GM04504 (cell line): ENCODE data around the gene DPY19L1.
"Not testable (repeated sequence)": the region's sequence is repeated elsewhere in the genome, so short reads cannot be mapped to it uniquely, and the experiment has no call there.

Experiments
- DNase-seq: peaks from one replicate; pipeline ENCODE4 v3.0.0-alpha.2; 2012; ENCODE audit warnings: low read depth

DPY19L1 gene

DNA sequence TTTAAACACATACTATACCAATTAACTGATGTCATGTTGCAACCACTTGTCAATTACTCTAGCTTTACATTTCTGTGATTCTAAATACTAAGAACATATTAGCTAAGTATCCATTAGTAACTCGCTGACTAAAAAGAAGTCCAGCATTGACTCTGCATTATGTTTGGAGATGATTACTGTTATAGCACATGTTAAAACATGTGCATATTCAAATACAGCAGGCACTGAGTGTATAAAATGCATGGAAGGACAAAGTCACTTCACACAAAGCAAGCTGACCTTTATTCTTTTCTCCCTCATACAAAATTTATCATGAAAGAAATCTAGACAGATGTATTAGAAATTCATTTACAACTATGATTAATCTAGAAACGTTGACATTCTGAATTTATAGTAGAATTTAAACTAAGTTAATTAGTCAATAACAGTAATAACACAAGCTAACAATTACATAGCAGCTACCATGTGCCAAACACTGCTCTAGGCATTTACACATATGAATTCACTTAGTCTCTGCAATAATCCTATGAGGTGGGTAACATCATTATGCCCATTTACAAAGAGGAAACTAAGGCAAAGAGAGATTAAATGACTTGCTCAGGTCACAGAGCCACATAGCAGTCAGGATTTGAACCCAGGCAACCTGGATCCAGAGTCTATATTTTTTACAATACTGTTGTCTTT, 48.7 kb downstream of the DPY19L1 start:
- DNase-seq: not testable (repeated sequence)

DNA sequence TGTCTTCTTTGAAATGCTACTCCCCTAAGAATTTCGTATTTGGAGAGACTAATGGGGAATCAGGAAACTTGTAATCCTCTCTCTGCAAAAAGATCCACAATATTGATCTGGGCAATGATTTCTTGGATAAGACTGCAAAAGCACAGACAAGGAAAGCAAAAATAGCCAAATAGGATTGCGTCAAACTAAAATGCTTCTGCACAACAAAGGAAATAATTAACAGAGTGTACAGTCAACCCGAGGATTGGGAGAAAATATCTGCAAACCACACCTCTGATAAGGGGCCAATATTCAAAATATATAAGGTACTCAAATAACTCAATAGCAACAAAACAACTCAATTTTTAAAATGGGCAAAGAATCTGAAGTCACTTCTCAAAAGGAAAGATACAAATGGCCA, 52.1 kb downstream of the DPY19L1 start:
- DNase-seq: not testable (repeated sequence)

DNA sequence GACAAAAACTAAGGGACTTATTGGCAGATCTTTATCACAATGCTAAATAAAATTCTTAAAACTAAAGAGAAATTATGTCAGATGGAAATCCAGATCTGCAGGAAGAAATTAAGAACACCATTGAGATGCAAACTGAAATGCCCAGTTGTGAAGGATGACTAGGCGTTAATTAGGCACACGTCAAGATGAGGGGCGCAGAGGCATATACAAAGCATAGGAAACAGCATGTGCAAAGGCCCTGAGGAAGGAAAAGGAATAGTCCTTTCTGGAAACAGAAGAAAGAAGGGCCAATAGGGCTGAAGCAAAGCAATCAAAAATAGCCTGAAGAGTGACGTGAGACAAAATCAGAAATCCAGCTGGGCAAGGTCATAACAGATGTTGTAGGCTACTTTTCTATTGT, 53.1 kb downstream of the DPY19L1 start:
- not testable (repeated sequence) for DNase-seq

DNA sequence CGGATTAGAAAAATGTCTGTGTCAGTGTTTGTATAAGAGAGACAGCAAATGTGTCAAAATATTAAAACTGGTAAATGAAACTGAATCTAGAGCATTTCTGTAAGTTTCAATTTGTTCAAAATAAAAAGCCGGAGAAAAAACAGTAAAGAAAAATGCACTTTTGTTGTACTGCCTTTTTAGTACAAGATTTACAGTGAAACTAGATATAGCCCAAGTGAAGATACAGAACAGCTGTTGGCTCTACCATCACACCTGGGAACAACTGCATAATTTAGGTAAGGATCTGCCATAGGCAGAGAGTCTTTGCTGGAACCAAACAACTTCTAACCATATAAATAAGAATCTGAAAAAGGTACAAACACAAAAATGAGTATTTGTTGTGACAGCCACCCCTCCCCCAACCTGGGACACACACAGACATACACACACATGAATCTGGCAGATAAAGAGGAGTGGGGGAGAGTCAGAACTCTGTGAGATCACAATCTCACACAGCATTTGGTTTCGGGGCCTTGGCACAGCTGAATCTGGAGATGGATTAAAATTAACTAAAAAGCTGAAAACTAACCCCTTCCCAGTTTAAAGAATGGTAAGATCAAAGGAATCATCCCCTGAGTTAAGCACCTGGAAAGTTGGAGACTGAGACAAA, 54.8 kb downstream of the DPY19L1 start:
- DNase-seq: no peak

DNA sequence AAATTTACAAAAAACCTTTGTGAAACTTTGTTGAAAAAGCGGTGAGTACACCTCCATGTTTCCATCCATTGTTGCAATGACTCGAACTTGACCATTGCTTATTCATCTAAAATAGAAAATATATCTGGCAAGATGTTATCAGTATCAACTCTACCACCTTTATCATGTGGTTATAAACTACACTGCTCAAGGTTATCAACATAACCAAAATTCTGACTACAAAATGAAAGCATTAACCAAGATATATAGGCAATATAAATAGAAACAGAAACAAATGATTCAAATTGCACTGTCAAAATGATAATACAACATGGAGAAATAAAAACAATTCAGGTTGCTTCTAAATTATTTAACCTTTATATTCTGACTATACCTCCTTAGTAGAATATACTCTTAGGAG, 58.2 kb downstream of the DPY19L1 start:
- not testable (repeated sequence) for DNase-seq

DNA sequence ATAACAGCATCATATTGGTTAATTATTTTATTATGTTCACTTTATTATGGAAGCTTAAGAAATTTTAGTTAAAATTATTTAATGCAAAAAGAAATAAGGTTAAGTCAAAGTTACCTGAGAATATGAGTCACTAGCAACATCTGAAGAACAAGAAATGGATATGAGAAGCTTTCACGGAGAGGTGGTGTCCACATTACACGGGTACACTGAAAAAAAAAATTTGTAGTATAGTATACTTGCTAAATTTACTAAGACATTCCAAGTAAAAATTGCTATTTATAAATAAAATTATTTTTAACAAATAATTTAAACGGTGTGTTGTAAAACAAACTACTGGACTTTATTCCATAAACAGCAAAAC, 63.9 kb downstream of the DPY19L1 start:
- no peak for DNase-seq

DNA sequence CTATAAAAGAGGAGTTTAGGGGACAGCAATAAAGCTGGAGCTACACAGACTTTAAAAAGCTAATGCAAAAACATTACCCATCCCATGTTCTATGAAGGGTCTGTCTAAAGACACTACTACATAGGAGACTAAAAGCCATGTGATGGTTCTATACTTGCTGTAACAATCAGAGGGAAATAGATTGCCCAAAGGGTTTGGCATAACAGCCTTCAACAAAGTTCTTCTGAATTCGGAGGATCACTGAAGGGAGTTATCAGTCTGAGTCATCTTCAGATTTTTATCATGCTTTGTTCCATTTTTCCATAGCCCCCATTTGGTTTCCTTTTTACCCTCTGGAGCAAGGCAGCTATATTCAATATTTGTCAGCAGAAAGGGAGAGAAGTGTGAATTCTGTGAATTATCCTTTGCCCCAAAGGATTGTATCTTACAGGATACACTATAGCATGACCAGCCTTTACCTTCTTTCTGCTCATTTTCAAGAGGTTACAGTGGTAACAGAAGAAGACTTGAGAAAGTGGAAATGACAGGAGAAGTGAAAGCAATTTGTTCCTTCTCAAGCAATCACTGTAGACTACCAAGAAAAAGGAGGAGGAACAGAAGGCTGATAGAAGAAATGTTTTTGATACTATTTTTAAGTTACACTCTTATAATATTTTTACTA, 64.4 kb downstream of the DPY19L1 start:
- DNase-seq: not testable (repeated sequence)

DNA sequence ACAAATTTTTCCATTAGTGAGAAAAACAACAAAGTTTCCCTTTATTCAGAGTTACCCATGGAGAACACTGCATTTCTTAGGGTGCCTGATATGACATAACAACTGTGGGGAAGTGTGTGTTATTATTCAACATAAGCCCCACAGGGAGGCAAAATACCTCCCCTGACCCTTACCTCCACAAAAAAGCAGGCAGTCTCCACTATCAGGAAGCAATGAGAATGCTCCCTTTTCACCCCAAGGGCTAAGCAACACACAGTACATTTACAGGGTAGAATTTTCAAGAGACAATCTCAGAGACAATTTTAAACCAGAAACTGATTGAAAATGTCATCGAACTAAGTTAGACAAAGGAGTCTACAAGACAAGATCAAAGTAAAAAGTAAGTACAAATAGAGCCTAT, 69.5 kb downstream of the DPY19L1 start:
- not testable (repeated sequence) for DNase-seq

DNA sequence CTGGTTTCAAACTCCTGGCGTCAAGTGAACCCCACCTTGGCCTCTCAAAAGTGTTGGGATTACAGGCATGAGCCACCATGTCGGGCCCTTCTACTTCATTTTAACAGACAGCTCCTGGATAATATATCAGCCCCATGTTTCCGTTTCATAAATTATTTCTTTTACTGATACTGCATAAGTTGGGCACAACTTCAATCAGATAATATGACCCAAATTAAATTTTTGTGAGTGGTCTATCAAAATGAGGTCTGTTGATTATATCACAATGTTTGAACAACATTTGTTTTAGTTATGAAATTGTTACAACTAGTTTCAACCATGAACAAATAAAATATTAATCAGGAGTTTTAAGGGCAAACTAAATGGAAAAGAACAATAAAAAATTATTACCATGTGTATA, 70.8 kb downstream of the DPY19L1 start:
- DNase-seq: not testable (repeated sequence)

DNA sequence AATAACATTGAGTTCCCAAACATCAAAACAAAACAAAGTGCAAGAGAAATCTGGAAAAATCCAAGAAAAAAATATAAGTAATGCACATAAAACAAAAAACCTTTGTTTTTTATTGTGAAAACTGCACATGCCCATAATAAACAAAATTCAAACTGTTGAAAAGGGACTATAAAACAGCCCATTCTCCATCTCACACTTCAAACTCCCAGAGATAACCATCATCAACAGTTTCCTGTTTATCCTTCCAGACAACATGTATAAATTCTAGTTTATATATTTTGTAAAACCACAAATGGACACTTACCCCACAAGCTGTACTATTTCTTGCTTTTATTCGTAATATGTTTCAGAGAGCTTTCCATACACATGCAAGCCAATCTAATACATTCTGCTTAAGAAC, 79.3 kb downstream of the DPY19L1 start:
- DNase-seq: no peak

DNA sequence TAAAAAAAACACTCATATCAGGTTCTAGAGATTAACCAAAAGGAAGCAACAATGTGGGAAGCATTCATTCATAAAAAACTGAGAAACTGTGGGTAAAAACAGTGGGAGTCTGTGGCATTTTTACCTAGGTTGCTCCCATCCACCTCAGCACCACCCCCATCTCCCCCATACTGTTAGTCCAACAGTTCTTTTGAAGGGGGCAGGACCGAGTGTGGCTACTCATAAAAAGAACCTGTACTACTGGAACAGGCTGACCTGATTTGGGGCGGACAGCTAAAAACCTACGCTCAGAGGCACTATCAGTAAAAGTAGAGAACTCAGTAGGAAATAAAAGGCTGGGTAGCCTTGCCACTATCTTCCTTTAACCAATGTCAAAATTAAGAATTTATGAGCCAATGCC, 84.5 kb downstream of the DPY19L1 start:
- DNase-seq: no peak

DNA sequence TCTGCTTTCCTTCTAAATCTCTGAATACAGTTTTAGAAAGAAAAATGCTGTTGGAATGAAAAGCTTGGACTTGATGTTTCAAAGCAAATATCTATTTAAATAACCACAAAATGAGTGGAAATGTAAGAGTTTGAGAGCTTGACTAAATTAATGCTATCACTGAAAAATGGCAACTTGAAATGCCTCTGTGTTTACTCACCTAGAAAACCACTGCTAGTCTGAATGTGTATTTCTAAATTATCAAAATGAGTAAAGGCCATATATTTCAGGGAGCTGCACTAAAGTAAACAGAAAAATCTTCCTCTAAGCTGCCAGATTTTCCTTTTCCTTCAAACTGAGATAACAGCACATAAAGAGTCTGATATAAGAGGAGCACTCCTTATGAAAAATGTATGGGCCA, 87.9 kb downstream of the DPY19L1 start:
- DNase-seq: peak; percentile 5

DNA sequence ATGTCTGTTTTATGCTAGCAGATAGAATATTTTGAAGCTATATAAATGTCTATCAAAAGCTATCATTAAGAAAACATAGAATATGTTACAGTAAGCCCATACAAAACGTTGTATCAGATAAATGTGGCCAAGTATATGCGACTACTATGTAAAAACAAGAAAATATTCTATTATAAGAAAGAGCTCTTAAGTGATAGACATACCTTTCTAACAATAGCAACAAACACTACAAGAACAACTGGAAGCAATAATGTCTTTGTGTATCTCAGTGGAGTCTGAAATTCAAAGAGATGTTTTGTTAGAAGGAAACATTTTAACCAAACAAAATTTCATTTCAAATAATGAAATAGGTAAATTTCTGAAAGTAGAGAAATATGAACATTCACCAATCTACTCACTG, 89.9 kb downstream of the DPY19L1 start:
- DNase-seq: not testable (repeated sequence)

DNA sequence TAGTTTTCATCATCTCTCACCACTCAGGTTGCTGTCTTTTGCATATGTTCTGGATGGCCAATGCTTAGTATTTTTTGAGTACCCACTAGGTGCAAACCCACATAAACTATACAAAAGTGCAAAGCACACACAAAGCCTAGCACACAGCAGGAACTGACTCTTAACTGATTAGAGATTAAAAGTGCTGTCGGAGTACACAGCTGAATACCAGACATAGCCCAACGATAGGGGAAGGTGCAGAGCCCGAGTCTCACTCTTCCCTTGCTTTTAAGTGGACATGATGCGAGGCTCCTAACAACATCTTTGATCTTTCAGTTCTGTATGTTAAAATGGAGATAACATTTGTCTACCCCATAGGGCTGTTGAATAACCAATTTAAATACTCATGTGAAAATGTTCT, 90.8 kb downstream of the DPY19L1 start:
- no peak for DNase-seq

DNA sequence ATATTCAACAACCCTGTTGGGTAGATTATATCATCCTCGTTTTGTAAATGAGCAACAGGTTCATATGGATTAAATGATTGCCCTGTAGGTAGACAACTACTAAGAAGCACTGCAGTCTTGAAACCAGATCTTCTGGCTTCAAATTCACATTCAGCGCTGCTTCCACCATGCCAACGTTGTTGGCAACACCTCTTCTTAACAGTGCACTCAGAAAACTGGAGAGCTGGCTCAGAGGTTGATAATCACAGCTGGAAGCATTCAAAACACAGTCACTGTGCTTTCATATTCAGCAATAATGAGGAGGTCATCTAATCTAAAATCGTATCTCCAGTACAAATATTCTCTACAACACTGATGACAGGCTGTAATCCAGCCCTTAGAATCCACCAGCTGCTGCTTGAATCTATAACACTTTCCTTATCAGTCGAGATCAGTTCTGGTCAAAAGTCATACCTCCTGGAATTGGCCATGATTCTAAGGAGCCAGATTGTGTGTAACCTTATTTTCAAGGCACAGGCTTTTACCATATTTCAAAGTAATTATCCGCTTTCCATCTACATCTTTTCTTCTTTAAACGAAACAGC, 91.3 kb downstream of the DPY19L1 start:
- DNase-seq: not testable (repeated sequence)

DNA sequence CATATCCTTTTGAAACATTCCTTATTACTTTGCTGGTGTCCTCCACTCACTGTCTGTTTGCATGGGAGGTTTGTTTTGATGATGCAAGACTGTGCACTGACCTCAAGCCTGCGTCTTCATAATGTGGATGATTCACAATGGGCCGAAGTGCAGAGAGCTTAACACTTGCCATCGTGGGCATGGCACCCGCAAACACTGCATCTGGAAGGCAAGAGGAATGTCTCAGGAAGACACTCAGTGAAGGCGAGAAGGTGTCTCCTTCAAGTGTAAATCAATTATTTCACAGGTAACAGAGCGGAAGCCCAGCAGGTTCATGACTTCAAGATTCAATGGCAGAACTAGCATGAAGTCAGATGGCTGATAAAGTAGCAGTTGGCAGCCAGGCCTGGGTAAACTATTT, 98.1 kb downstream of the DPY19L1 start:
- DNase-seq: peak; percentile 9

DNA sequence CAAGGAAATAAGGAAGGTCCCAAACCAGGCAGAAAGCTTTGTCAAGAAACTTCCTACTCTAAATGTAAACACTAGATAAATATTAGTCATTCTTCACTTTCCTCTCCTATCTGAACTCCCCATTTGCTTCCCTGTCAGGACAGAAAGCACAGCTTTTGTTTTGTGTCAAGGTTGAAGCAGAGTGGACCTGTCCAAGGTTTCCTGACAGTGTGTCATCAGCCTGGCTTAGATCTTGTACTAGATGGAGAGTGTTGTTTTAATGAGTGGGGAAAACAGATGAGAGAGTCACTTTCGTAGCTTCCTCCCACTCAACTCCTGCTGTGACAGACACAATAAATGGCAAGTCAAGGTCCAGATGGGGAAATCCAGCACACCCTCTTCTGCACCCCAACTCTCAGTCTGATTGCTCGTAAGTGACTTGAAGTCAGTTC, 101.5 kb downstream of the DPY19L1 start:
- DNase-seq: not testable (repeated sequence)

DNA sequence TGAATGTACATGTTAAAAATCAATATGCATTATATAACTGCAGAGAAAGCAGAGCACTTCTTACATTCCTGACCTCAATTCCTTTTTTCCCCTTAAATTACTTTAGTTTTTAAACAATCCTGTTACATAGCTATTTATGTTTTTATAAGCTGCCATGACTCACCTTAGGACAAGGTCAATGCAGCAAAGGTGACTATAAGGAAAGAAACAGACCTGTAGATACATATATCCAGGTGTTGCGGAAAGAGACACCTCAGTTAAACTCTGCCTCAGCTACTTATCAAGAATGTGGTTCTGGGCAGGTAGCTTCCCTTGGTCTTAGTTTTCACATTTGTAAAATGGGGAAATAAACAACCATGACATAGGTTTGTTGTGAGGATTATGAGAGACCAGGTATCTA, 105.5 kb downstream of the DPY19L1 start:
- no peak for DNase-seq

DNA sequence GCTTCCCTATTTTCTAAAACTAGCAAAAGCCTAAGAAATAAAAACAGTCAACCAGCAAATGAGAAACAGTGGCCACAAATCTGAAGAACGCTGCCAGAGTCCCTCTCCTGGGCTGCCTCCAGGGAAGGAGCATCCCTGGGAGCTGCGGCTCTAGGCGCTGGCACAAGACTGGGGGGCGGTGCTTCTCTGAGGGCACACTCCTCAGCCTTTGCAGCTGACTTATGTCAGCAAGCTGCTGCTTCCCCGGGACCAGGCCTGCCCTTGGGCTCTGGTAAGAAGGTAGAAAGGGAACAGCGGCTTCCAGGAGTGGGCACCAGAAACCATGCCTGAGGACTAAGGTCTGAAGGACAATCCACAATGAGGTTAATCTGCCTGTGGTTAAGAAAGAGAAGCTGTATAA, 107.5 kb downstream of the DPY19L1 start:
- not testable (repeated sequence) for DNase-seq

DNA sequence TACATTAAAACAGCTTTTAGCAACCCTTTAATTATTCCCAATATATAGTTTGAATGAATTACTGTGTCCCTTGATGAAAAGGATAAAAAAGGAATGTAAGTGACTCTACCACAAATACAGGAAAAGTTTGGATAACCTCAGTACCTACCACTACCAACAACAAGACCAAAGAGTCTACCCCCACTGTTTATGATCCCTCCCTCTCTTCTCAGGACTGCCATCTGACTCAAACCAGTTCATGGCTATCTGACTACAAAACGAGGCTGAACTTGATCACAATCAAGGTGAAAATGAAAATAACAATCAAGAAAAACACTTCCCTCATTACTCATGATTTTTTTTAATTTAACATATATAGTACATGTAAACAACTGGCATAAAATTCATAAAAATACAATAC, 108.7 kb downstream of the DPY19L1 start:
- no peak for DNase-seq

DNA sequence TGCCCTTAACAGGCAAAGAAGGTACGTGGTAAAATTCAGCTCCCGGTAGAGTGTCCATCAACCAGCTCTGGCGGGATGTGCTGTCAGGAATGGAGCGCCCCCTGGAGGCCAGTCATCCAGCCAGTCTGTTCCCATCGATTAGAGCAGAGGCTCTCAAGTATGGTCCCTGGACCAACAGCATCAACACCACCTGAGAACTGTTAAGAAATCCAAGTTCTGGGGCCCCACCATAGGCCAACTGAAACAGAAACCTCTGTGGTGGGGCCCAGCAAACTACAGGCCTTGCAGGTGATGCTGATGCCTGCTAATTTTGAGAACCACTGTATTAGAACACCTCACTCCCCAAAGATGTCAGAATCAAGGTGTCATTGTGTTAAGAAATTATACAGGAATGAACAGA, 109.2 kb downstream of the DPY19L1 start:
- DNase-seq: peak; percentile 1

DNA sequence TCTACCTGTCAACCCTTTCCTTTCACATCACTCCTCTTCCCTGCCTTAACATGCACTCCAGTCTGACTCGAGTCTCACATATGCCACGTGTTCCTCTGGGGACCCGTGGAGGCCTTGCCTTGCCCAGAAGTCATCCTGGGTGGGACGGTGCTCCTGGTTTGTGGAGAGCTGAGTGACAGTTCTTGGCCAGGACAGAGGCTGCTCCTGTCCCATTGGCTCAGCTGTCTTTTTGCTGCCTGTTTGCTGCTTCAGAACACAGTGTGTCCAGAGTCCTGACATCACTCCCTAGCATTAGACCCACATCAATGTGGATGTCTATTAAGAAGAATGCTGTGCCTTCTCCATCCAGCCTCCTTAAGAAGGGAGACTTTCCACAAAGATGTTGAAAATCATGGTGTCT, 116.8 kb downstream of the DPY19L1 start:
- not testable (repeated sequence) for DNase-seq

DNA sequence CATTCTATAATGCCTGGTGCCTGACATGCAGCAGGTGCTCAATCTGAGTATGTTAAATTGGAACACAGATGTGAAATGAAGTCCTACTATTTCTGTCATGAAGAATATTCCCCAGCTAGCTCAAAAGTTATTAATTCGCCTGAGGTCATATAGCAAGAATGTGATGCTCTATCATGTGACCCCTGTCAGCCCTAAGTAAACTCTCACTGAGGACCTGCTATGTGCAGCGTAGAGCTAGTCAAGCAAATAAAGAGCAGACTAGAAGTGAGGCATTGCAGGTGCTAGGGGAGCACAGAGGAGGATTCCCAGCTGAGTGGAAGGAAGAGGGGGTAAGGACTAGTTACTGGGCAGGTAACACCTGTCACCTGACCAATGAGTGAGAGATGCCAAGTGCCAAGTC, 118.2 kb downstream of the DPY19L1 start:
- DNase-seq: not testable (repeated sequence)
